HL-60 (cell line): ENCODE measurements around the gene CFTR.

ENCODE experiments used
- DNase-seq, 2 experiments: peaks; one replicate each; pipeline ENCODE4 v3.0.0-alpha.2; 2010 to 2020; ENCODE audit warnings: low read depth in 1 of 2, low spot score in 1 of 2
- H3K27ac ChIP-seq: fragments of 250-450 bp; sonication (Bioruptor Pico); replicated peaks from 2 replicates; pipeline ENCODE4 v1.5.1; 2020; ENCODE audit warnings: mild to moderate bottlenecking, moderate library complexity
- H3K27me3 ChIP-seq: fragments of 250-450 bp; sonication (Bioruptor Pico); 2 replicates; pipeline ENCODE4 v1.5.1; 2021; ENCODE audit warnings: mild to moderate bottlenecking, moderate library complexity; ENCODE audit not compliant: insufficient read depth, poor library complexity, severe bottlenecking
- H3K4me3 ChIP-seq: replicated peaks from 2 replicates; pipeline ENCODE4 v1.5.1; 2011; ENCODE audit warnings: mild to moderate bottlenecking, control low read depth, low read length; ENCODE audit not compliant: insufficient read depth
- CTCF ChIP-seq: IDR thresholded peaks from one replicate; pipeline ENCODE4 v1.5.1; 2011; ENCODE audit warnings: low read length, control low read depth, inconsistent platforms; ENCODE audit not compliant: insufficient read depth
- GABPA ChIP-seq: IDR thresholded peaks from 2 replicates; pipeline ENCODE4 v1.6.1; 2012; ENCODE audit warnings: low read depth
- POLR2AphosphoS5 ChIP-seq: IDR thresholded peaks from 2 replicates; pipeline ENCODE4 v1.6.1; 2012; ENCODE audit warnings: low read depth
- REST ChIP-seq: IDR thresholded peaks from 2 replicates; pipeline ENCODE4 v1.6.1; 2012; ENCODE audit warnings: low read depth; ENCODE audit not compliant: insufficient replicate concordance
- SPI1 ChIP-seq: IDR thresholded peaks from 2 replicates; pipeline ENCODE4 v1.6.1; 2012; ENCODE audit warnings: low read depth, mild to moderate bottlenecking, borderline replicate concordance

Gene CFTR

GRCh38 chr7:117470777-117471176 lies 9.0 kb upstream of the CFTR start:
- TF ChIP-seq CTCF = no peak
- TF ChIP-seq REST = no peak
- TF ChIP-seq SPI1 = no peak
- no peak for TF ChIP-seq GABPA
- no peak for TF ChIP-seq POLR2AphosphoS5
- DNase-seq = no peak
- no peak overlapping the region for H3K4me3 ChIP-seq
- H3K27me3 ChIP-seq = no peaks in the 10 kb centered on the region
- no peak overlapping the region for H3K27ac ChIP-seq

- TF ChIP-seq GABPA = no peak
- DNase-seq = no peak
- H3K27ac ChIP-seq = no peak overlapping the region
Measured at GRCh38 chr7:117472335-117472734, 7.5 kb upstream of the CFTR start.

GRCh38 chr7:117476557-117477215 lies 3.1 kb upstream of the CFTR start:
- no peak overlapping the region for H3K4me3 ChIP-seq
- peaks cover 18% of the 10 kb centered on the region for H3K27me3 ChIP-seq
- no peak overlapping the region for H3K27ac ChIP-seq
- no peak for DNase-seq
- TF ChIP-seq GABPA (no peak), SPI1 (no peak), REST (no peak), POLR2AphosphoS5 (no peak)

More at GRCh38 chr7:117472335-117472734, 7.5 kb upstream of the CFTR start:
- Histone ChIP-seq H3K4me3 (no peak overlapping the region), H3K27me3 (no peaks in the 10 kb centered on the region)

GRCh38 chr7:117478836-117479224 lies 995 bp upstream of the CFTR start:
- H3K27me3 ChIP-seq = peaks cover 18% of the 10 kb centered on the region
- TF ChIP-seq POLR2AphosphoS5 = no peak
- TF ChIP-seq GABPA = no peak
- TF ChIP-seq SPI1 = no peak
- TF ChIP-seq REST = no peak
- no peak for TF ChIP-seq CTCF
- H3K27ac ChIP-seq = no peak overlapping the region
- H3K4me3 ChIP-seq = no peak overlapping the region
- no peak for DNase-seq
